Brain microvascular endothelial cell (primary cell): ENCODE measurements around the gene APOBEC3H.

Experiments used
- DNase-seq: peaks from one replicate; pipeline ENCODE4 v3.0.0-alpha.2; 2020
- H3K27ac ChIP-seq: fragments of 250-450 bp; sonication (Bioruptor Pico); 2 replicates; pipeline ENCODE4 v1.5.1; 2020; ENCODE audit warnings: mild to moderate bottlenecking, moderate library complexity
- H3K27me3 ChIP-seq: fragments of 250-450 bp; sonication (Bioruptor Pico); replicated peaks from 2 replicates; pipeline ENCODE4 v1.5.1; 2020; ENCODE audit warnings: mild to moderate bottlenecking
- H3K36me3 ChIP-seq: fragments of 250-450 bp; sonication (Bioruptor Pico); replicated peaks from 2 replicates; pipeline ENCODE4 v1.5.1; 2020; ENCODE audit warnings: mild to moderate bottlenecking
- H3K4me3 ChIP-seq: 2 replicates; pipeline ENCODE4 v1.5.1; 2011; ENCODE audit warnings: low read depth, mild to moderate bottlenecking, control low read depth, low read length, moderate library complexity
- in situ Hi-C: cut with HindIII; loops from 2 replicates; pipeline ENCODE4 v1.10.0; 2017; ENCODE audit warnings: low sequenced_read_pairs, low pct_ligation_motif_present
- TF ChIP-seq, protein P1 (sequence below): IDR thresholded peaks from 2 replicates; pipeline ENCODE4 v1.5.1; 2011; ENCODE audit warnings: low read depth, mild to moderate bottlenecking, moderate library complexity, low read length, control low read depth, inconsistent platforms; ENCODE audit errors: missing control alignments

APOBEC3H gene

DNA sequence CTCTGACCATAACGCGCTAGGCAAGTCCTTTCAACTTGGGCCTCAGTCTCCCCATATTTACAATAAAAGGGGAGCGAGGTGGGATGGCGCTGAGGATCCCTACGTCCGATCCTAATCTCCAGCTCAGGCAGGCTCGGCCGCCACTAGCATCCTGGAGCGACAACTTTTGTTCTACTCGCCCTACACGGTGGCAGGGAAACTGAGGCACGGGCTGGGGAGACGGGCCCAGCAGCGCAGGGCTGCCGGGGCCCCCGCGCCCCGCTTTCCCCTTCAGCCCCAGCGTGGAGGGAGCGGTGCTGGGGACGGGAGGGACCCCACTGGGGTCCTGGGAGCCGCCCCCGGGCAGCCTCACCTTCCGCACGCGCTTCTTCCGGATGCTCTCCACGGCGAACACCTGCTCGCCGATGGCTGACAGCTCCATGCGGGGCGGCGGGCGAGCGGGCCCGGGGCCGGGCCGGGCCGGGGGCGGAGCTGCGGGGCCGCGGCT is 55.0 kb downstream of the APOBEC3H start:
- Histone ChIP-seq H3K36me3 (no peaks in the 10 kb centered on the region), H3K27ac (no peak overlapping the region), H3K4me3 (peak overlapping the region; percentile 48), H3K27me3 (peaks cover 14% of the 10 kb centered on the region)
- TF ChIP-seq, protein P1, sequence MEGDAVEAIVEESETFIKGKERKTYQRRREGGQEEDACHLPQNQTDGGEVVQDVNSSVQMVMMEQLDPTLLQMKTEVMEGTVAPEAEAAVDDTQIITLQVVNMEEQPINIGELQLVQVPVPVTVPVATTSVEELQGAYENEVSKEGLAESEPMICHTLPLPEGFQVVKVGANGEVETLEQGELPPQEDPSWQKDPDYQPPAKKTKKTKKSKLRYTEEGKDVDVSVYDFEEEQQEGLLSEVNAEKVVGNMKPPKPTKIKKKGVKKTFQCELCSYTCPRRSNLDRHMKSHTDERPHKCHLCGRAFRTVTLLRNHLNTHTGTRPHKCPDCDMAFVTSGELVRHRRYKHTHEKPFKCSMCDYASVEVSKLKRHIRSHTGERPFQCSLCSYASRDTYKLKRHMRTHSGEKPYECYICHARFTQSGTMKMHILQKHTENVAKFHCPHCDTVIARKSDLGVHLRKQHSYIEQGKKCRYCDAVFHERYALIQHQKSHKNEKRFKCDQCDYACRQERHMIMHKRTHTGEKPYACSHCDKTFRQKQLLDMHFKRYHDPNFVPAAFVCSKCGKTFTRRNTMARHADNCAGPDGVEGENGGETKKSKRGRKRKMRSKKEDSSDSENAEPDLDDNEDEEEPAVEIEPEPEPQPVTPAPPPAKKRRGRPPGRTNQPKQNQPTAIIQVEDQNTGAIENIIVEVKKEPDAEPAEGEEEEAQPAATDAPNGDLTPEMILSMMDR, result no peak
- no peak for DNase-seq
- in situ Hi-C loops, result no loop called here

DNA sequence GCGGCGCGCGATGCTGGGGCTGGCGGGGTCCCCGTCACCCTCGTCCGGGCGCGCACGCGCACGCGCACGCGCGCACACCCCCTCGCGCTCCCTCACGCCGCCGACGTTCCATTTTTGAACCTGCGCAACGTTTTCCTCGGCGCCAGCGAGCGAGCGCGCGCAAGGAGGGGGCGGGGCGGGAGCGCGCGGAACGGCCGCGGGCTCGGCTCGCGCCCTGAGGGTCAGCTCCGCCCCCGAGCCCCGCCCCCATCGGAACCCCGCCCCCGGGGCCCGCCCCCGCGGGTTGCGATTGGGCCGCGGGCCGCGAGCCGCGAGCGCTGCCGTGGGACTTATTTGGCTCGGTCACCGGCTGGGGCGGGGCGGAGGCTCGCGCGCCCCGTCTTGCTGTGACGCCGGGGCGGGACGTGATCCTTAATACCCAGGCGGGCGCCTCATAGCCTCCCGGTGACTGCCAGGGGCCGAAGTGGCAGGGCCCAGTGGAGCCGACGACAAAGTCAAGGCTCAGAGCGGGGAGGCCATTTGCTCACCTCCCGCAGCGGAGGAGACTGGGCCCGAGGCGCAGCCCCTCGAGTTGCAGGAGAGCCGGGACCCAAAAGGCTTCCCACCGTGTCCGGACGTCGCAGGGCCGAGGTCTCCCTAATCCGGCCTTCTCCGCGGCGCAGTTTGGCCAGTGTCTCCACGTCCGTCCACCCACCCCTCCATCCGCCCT is 55.6 kb downstream of the APOBEC3H start, which contains the start of gene CBX7:
CBX7 (minus strand) TSS at position 170 of the 709 bp plus-strand sequence. CDS start 236 bp downstream, outside the sequence.
- peaks cover 14% of the 10 kb centered on the region for H3K27me3 ChIP-seq
- H3K4me3 ChIP-seq, result peak within 1 kb of the TSS; percentile 58
- in situ Hi-C loops, result no loop called here
- H3K36me3 ChIP-seq, result no peaks in the 10 kb centered on the region
- TF ChIP-seq, protein P1, result no peak
- no peak within 1 kb of the TSS for H3K27ac ChIP-seq
- DNase-seq, result peak; percentile 68

DNA sequence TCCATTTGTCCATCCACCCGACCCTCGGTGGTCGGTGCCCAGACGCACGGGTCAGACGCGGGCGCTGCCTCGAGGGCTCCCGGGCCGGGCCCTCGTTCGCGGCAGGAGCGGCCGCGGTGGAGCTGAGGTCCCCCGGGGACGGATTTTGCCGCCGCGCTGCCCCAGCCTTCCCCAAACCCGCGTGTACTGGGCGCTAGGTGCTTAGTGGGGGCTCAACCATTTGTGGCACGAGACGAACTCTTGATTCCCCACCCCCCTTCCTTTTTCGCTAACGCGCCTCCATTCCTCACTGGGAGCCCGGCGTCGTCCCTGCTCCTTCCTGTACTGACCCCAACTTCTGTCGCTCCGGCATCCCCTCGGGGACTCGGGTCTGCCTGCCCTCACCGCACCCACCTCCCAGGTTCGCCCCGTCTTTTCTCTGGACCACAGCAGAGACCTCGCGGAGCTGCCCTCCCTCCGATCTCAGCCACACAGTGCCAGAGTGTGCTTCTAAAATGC is 56.2 kb downstream of the APOBEC3H start:
- peak overlapping the region; percentile 58 for H3K4me3 ChIP-seq
- no peaks in the 10 kb centered on the region for H3K36me3 ChIP-seq
- peaks cover 14% of the 10 kb centered on the region for H3K27me3 ChIP-seq
- no peak overlapping the region for H3K27ac ChIP-seq
- in situ Hi-C loops, result no loop called here
- TF ChIP-seq, protein P1, result no peak
- no peak for DNase-seq
